Heart left ventricle (tissue), 13 donors: ENCODE results near the gene DLGAP1.

Experiments used
- CTCF ChIP-seq, 12 donors: fragments of 200-600 bp; sonication (generic) in 4 of 12; IDR thresholded peaks; one replicate each; pipeline versions ENCODE4 v1.5.0 to v1.8.0; 2018 to 2022; ENCODE audit warnings: antibody characterized with exemption in 12 of 12, mild to moderate bottlenecking in 5 of 12
- POLR2A ChIP-seq, 2 donors: fragments of 450-650 bp; IDR thresholded peaks; one replicate each; pipeline ENCODE4 v1.6.1; 2017; ENCODE audit warnings: antibody characterized with exemption in 2 of 2, mild to moderate bottlenecking in 2 of 2, moderate library complexity in 2 of 2
- donor health status: ischemic (EF 13 %, LVEDD 7.1; RV severe dilation, severe dysfunction).
- donor health status: DM: no; HTN: yes; CAD: no.
- donor health status: DM: no; HTN: no; CAD: no.
- donor health status: ischemic (EF 25% LVEDD 6.9; RV normal size, moderate dysfunction).
- donor health status: ischemic (EF 25% LVEDD 5.7; RV mildly dilated, moderate dysfunction).
- donor health status: ischemic (EF 35%, LVEDD 5.7; RV mildly dilated, moderate dysfunction).
- donor health status: nonischemic (EF 11% LVEDD 7.7; RV severe dilation, severe dysfunction).
- donor health status: DM: yes; HTN: yes; CAD: no.
- donor health status: PGD.
- donor health status: ischemic (EF 29% LVEDD 5.4; RV normal size, mild dysfunction).
- donor health status: nonischemic (EF 23%, LVEDD 6.1; RV moderate dilation, normal function).

GRCh38 chr18:3712491-3712890, 742.6 kb downstream of the DLGAP1 start:
- TF ChIP-seq POLR2A (IDR thresholded peaks at IDR 0.05) (no peak), CTCF (IDR thresholded peaks at IDR 0.05) (no peak)
